GM19193 (cell line): ENCODE results near the gene RPIA.

Source experiments
- POLR2A ChIP-seq: IDR thresholded peaks from 4 replicates; pipeline ENCODE4 v1.6.1; 2011; ENCODE audit not compliant: insufficient read depth, insufficient read length; ENCODE audit errors: extremely low read depth

RPIA gene

DNA sequence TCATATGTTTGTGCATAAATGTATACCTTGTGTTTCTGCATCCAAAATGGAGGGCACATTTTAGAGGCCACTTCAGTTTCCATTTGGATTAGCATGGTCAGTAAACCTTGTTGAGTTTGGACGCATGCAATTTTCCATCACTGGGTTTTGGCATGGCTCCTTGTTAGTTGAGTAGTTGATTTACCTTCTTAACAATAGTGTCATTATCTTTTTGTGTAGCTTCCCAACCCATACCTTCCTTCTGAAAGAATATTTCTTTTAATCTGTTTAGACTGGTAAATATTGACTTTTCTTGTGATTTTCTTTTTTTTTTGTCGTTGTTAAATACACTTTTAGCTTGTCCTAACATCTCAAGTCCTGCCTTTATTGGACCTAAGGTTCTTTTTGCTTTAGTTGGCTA lies 15.5 kb downstream of the RPIA start:
- TF ChIP-seq POLR2A = no peak

DNA sequence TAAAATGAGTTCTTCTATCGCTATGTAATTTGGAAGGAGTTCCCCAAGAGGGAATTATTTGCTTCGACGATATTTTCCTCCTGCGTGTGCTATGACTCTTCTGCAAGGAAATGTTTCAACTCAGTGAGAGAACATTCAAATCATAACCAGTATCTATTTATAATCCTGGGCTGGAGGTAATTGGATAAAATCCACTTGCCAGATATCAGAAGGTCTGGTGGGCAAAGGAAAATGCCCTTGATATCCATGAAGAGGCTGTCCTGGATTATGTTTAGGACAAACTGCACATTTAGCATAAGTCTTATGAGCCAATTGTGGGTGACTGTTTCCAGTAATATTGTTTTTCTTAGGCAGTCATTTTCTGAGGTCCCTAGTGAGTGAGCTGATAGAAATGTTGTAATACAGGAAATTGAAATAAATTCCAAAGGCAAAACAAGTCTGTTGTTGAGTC lies 17.7 kb downstream of the RPIA start:
- TF ChIP-seq POLR2A = no peak

DNA sequence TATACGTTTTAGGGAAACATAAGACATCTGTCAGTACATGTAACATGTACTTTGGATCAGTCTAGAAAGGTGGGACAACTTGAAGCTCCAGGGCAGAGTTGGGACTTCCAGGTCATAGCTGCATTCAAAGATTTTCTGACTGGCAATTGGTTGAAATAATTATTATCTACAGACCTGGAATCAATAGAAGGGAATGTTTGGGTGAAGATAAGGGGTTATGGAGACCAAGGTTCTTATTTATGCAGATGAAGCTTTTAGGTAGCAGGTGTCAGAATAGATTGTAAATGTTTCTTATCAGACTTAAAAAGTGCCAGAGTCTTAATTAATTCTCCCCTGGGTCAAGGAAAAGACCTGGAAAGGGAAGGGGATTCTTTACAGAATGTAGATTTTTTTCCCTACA lies 19.8 kb downstream of the RPIA start:
- no peak for TF ChIP-seq POLR2A

DNA sequence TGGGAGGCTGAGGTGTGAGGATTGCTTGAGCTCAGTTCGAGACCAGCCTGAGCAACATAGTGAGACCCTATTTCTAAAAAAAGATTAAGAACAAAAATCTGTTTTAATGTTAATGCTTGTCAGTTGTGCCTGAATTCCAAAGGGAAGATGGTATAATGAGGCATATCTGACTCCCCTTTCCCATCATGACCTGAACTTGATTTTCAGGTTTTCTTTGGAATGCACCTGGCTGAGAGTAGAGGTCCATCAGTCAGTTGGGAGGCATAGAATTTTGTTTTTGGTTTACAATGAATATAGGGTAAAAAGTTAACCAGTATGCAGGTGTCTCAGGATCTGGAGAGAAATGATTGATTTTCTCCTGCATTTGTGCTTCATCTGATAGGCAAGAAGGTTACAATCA lies 20.4 kb downstream of the RPIA start:
- no peak for TF ChIP-seq POLR2A

DNA sequence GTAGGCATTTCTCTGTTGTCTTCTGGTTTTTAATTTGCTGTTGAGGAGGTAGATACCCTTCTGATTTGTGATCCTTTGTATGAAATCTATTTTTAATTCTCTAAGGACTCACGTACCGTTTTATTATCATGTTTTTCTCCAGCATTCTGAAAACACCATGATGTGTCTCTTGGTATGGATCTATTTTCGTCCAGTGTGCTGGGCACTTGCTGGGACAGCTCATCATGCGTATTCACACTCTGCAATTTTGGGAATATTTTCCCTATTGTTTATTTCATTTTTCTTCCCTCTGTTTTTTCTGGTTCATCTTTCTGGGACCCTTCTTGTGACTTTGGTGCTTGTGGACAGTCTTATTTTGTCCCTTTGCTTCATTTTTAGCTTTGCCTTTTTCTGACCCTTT lies 21.9 kb downstream of the RPIA start:
- no peak for TF ChIP-seq POLR2A

DNA sequence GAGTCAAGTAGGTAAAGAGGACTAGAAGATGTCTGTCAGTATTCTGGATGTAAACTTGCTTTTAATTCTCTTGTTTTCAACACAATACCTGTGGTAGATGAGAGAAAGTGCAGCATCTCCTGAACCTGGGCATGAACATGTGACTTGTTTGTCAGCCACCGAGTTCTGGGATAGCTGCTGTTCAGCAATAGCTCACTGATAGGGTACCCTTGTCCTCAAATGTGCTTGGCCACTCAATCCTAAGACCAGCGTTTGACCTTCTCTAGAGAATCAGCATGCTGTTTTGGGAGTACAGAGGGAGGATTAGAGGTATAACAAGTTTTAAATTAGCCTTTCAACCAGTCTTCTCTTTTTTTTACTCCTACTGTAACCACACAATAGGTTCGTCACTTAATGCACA lies 23.2 kb downstream of the RPIA start:
- TF ChIP-seq POLR2A = no peak

DNA sequence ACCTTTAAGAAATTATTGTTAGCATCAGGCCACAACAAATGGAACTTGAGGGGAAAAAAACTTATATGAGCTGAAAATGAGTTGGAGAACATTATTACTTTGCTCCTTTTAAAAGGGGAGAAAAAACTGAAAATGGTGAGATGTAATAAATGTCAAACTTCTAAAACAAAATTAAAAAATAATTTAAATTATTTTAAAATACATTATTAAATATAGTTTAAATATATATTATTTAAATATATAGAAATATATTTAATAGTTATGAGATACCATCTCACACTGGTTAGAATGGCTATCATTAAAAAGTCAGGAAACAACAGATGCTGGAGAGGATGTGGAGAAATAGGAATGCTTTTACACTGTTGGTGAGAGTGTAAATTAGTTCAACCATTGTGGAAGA lies 28.9 kb downstream of the RPIA start:
- TF ChIP-seq POLR2A = no peak

DNA sequence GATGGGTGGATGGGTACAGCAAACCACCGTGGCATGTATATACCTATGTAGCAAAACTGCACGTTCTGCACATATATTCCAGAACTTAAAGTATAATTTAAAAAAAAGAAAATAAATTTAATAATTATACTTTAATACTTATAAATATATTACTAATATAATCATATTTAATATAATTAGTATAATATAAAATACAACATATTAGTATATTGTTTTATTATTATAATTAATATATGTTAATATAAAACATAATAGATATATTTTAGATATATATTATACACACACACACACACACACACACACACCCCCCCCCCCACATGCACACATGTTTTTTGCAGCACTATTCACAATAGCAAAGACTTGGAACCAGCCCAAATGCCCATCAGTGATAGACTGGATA lies 29.8 kb downstream of the RPIA start:
- no peak for TF ChIP-seq POLR2A

DNA sequence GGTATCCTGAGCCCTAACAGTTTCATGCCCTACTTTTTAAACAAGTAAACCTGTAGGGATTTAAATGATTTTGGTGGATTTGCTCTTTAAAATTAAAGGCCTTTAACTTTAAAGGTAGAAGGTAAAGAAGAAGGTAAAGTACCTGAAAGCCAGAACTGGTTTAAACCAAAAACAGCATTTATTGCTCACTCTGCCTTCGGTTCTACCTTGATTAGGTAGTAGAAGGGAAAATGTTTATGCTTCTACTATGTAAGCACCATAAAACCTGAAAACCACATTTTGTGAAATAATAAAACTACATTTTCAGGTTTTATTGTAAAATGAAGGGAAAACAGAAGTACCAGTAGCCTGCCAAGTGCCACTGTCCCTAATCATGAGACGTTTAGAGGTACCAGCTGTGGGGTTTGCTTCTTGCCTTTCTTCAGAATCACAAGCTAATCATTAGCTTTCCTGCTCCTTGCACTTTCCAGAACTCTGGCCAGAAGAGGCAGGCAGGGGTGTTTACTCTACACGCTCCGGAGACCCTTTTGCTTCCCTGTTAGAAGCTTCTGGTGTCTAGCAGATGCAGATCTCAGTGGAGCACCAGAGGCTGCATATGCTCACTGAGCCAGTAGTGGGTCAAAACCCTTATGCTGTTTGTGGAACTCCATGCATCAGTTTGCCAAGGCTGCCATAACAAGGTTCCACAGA lies 33.3 kb downstream of the RPIA start:
- no peak for TF ChIP-seq POLR2A

DNA sequence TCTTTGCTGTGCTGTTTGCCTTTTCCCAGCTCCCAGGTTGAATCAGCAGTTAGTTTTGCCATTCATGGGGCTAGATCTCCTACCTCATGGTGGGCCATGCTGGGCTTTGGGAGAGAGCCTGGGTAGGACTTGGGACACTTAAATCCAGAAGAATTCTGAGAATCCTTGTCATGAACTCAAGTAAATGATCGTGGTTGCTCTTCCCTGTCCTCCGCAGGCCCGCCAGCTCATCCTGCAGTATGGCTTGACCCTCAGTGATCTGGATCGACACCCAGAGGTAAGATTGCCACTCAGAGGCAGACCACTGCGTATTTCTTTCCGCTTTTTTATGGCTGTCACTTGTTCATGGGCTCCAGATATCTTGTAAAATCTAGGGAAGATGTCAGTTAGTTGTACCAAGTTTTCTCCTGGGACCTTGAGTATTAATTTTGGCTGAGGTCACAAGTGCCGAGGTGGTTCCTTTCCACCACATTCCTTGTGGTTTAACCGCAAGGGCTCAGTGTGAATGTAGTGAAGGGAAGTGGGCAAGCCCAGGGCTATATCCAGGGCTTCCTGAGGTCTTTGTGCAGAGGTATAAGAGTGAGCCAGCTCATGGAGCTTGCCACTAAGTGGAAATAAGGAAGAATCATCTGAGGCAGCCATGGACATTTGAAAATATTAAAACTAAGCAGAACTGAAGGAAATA lies 37.7 kb downstream of the RPIA start:
- TF ChIP-seq POLR2A = no peak

DNA sequence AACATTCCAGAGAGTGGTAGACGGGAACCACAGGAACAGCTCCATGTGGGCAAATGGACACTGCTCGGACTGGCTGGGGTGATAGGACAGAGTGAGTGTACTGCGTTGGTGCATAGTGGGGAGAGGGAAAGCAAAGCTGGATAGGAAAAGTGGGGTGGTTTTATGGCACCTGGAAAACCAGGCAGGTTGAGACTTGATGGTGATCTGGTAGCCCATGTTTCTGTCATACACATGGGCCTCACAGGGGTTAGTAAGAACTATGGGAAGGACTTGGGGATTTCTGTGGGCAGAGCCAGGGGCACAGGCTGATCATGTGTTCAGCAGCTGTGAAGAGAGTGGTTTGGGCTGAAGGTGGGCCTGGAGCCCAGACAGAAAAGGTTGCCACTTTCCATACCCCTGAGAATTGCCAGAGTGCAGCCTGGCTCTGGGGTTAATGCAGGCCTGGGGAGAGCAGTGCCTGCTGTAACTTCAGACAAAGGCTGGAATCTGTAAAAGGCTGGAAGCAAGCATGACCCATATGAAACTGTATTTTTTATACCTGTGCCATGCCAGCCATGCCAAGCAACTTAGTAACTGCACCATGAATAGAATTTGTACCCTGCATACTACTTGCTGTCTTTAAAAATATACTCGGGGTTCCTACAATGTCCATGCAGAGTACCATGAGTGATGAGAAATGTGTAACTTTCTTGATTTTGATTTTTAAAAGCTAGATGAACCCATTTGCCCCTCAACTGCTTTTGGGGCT lies 41.9 kb downstream of the RPIA start:
- no peak for TF ChIP-seq POLR2A

DNA sequence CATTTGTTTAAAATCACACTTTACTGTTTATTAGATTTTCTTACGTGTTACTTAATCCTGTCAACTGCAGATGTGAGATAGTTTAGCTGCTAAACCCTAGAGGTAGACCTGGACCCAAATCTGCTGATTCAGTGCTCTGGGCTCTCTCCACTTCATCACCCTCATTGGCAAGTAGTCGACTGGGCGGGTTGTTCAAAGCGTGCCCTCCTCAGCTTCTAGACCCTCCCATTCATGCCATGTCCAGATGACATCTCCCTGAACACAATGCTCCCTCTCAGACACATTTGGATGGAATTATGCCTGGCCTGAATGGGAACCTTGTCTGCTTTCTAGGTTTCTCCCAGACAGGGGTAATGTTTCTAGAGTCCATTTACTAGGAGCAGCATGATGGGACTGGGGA lies 43.7 kb downstream of the RPIA start:
- TF ChIP-seq POLR2A = no peak

DNA sequence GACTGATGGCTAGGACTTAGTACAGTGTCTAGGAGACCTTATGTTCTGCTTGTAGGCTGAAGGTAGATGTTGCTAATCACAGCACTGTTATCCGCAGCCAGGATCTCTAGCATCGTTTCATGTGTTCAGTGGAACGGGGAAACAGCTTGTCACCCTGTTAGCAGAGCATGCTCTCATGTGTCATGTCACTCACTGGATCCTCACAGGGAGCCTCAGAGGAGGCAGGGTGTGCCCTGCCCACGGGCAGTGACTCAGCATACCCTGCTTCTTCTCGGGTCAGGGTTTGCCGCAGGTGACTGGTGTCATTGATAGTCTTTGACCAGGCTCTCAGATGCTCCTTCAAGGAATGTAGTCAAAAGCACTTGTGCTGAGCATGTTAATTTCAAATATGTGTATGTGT lies 44.4 kb downstream of the RPIA start:
- TF ChIP-seq POLR2A = no peak

DNA sequence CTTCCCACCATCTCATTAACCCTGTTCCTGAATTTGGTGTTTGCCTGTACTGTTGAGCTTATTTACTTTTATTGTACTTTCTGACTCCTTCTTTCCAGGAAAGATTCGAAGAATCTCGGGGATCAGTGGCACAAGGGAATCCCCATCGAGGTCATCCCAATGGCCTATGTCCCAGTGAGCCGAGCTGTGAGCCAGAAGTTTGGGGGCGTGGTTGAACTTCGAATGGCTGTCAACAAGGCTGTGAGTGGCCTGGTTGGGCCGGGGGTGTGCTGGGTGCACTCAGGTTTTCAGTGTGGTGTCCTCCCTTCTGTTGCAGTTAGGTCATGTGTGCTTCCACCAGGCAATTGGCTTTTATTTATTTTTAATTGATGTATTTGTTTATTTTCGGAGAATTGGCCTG lies 45.0 kb downstream of the RPIA start:
- TF ChIP-seq POLR2A = no peak

DNA sequence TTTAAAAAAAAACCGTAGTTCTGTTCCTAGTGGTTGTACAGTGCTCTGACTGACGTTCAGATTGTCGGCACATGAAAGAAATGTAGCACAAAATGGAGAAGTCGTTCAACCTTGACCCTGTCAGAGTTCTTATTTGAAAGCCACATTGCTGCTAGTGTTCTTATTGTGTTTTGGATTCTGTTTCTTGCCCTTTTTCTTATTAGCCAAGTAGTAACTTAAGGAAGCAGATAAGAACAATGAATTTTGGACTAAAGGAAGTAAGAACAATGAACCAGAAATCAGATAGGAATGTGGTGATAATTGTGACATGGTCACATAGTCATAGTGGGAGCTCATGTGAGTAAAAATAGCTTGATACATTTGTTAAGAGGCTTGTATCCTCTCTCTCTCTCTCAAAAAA lies 45.9 kb downstream of the RPIA start:
- no peak for TF ChIP-seq POLR2A

DNA sequence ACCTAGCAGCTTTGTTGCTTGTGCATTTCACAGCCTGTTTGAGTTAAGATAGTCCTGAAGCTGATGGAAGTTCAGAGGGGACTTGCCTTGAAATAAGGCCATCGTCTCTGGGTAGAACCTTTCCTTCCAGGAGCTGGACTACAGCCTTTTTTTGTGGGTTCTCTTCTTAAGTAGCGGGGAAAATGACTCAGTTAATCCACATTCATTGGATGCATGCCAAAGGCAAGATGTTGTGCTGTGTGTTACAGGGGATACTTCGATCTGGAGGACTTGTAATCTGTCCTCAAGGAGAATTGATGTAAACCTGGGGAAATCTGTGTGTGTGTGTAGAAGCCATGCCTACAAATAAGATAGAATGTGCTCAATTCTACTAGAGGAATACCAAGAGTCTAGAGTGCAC lies 46.8 kb downstream of the RPIA start:
- TF ChIP-seq POLR2A = no peak
